ENCODE data around the gene SH3PXD2A. TPM values are rescaled to one million over a fixed set of nuclear protein-coding genes. Genes with fewer than 3 reads are reported as not detected.

Gene SH3PXD2A
- total RNA-seq, 4 donors from 2014 or later = 26.5 to 56.9 (median 33.3) TPM

GRCh38 chr10:103616705-103617601 lies 238.4 kb downstream of the SH3PXD2A start:
- H3K36me3 ChIP-seq = peaks cover 0 to 12% (median 0%) of the 10 kb centered on the region in 4 donors
- no peaks in the 10 kb centered on the region for H3K9me3 ChIP-seq
- DNase-seq = peak; percentile 52
- H3K4me3 ChIP-seq = no peak overlapping the region
- peaks cover 3 to 52% (median 16%) of the 10 kb centered on the region in 4 donors for H3K4me1 ChIP-seq
- H3K27ac ChIP-seq = peak overlapping the region; percentile 42 to 73 (median 56)
- in situ Hi-C loops (cut with MboI; ENCODE audit: low pct_ligation_motif_present in 1 of 4, low pct_unique_long_range_greater_than_20kb in 1 of 4, low sequenced_read_pairs in 3 of 4) = loop anchor here in 1 of 4 donors (25.0 kb wide), 1 partner anchor 245 kb away; the partner anchor contains the start of gene SH3PXD2A
- H3K27me3 ChIP-seq = no peaks in the 10 kb centered on the region
- 73 to 80% methylated on average over 1 to 18 of the region's 20 CpGs for WGBS, 2 donors (ENCODE audit: low coverage in 1 of 2)
- intact Hi-C loops (cut with DNase I; ENCODE audit: low total_unique reads) = no loop called here
- TF ChIP-seq POLR2AphosphoS5 (IDR thresholded peaks at IDR 0.05) (peak in 2 of 3 donors; percentile 19 to 49), EP300 (IDR thresholded peaks at IDR 0.05; ENCODE audit: low read depth) (no peak)

GRCh38 chr10:103614306-103615158 lies 240.8 kb downstream of the SH3PXD2A start:
- Histone ChIP-seq H3K9me3 (no peaks in the 10 kb centered on the region), H3K36me3 (peaks cover 0 to 19% (median 0%) of the 10 kb centered on the region in 4 donors), H3K4me3 (no peak overlapping the region), H3K27me3 (no peaks in the 10 kb centered on the region), H3K4me1 (peaks cover 3 to 41% (median 13%) of the 10 kb centered on the region in 4 donors), H3K27ac (peak overlapping the region; percentile 42 to 62 (median 54))
- WGBS, 2 donors (ENCODE audit: low coverage in 1 of 2) = 62 to 76% methylated on average over 11 to 14 of the region's 14 CpGs
- DNase-seq = no peak
- no peak for TF ChIP-seq CTCF (IDR thresholded peaks at IDR 0.05)
- in situ Hi-C loops (cut with MboI; ENCODE audit: low pct_ligation_motif_present in 1 of 4, low pct_unique_long_range_greater_than_20kb in 1 of 4, low sequenced_read_pairs in 3 of 4) (loop anchor here in 1 of 4 donors (25.0 kb wide), 1 partner anchor 248 kb away; the partner anchor contains the start of gene SH3PXD2A), intact Hi-C loops (cut with DNase I; ENCODE audit: low total_unique reads) (no loop called here)

- 94% methylated on average over 2 of the region's 2 CpGs; no CpG with 5 or more reads in 1 of the 2 donors for WGBS, 2 donors (ENCODE audit: low coverage in 1 of 2)
Observed at GRCh38 chr10:103613616-103614015, 241.8 kb downstream of the SH3PXD2A start.

More at GRCh38 chr10:103613616-103614015, 241.8 kb downstream of the SH3PXD2A start:
- H3K9me3 ChIP-seq = no peaks in the 10 kb centered on the region
- peaks cover under 1 to 34% (median 6%) of the 10 kb centered on the region in 4 donors for H3K4me1 ChIP-seq
- TF ChIP-seq POLR2AphosphoS5 (IDR thresholded peaks at IDR 0.05) = no peak
- TF ChIP-seq EP300 (IDR thresholded peaks at IDR 0.05; ENCODE audit: low read depth) = no peak
- TF ChIP-seq CTCF (IDR thresholded peaks at IDR 0.05) = no peak
- no peak for TF ChIP-seq POLR2A (IDR thresholded peaks at IDR 0.05)
- no peak for DNase-seq
- no peak overlapping the region for H3K27ac ChIP-seq
- peaks cover 0 to 19% (median 0%) of the 10 kb centered on the region in 4 donors for H3K36me3 ChIP-seq
- intact Hi-C loops (cut with DNase I; ENCODE audit: low total_unique reads) (no loop called here), in situ Hi-C loops (cut with MboI; ENCODE audit: low pct_ligation_motif_present in 1 of 4, low pct_unique_long_range_greater_than_20kb in 1 of 4, low sequenced_read_pairs in 3 of 4) (loop anchor here in 1 of 4 donors (25.0 kb wide), 1 partner anchor 249 kb away; the partner anchor contains the start of gene SH3PXD2A)
- H3K4me3 ChIP-seq = no peak overlapping the region
- no peaks in the 10 kb centered on the region for H3K27me3 ChIP-seq
